Vagina (tissue), 2 donors: ENCODE data around the gene SOX9.

ENCODE experiments used
- POLR2A ChIP-seq, 2 donors: fragments of 450-650 bp; IDR thresholded peaks; one replicate each; pipeline ENCODE4 v1.6.1; 2017; ENCODE audit warnings: antibody characterized with exemption in 2 of 2, mild to moderate bottlenecking in 2 of 2, moderate library complexity in 2 of 2
- POLR2AphosphoS5 ChIP-seq, 2 donors: sonication (generic); formaldehyde crosslinking; IDR thresholded peaks; one replicate each; pipeline ENCODE4 v1.9.0; 2017; ENCODE audit warnings: antibody characterized with exemption in 2 of 2, mild to moderate bottlenecking in 2 of 2, low read depth in 1 of 2; ENCODE audit not compliant: insufficient read depth in 1 of 2
- TF ChIP-seq, protein P1 (sequence below), 3 experiments: fragments of 450-650 bp in 2 of 3; fragments of 200-600 bp in 1 of 3; sonication (generic) in 1 of 3; IDR thresholded peaks; one replicate each; pipeline ENCODE4 v1.5.1; 2017 to 2019; ENCODE audit warnings: antibody characterized with exemption in 3 of 3, mild to moderate bottlenecking in 2 of 3, moderate library complexity in 2 of 3

DNA sequence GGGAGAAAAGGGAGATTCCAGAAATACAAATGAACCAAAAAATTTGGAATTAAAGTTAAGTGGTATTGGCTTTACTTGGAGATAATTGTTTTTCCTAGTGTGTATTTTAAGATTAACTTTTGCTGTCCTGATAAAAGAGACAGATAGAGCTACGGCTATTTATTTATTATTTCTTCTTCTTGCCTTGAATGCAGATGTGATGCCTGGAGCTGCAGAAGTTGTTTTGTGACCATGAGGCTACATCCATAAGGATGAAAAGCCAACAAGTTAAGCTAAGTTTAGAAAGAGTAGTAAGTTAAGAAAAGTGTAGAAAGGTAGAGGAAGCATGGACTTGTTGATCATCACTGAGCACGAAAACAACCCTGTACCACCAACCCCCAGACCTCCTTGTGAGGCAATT lies 41.7 kb downstream of the SOX9 start:
- TF ChIP-seq, protein P1, sequence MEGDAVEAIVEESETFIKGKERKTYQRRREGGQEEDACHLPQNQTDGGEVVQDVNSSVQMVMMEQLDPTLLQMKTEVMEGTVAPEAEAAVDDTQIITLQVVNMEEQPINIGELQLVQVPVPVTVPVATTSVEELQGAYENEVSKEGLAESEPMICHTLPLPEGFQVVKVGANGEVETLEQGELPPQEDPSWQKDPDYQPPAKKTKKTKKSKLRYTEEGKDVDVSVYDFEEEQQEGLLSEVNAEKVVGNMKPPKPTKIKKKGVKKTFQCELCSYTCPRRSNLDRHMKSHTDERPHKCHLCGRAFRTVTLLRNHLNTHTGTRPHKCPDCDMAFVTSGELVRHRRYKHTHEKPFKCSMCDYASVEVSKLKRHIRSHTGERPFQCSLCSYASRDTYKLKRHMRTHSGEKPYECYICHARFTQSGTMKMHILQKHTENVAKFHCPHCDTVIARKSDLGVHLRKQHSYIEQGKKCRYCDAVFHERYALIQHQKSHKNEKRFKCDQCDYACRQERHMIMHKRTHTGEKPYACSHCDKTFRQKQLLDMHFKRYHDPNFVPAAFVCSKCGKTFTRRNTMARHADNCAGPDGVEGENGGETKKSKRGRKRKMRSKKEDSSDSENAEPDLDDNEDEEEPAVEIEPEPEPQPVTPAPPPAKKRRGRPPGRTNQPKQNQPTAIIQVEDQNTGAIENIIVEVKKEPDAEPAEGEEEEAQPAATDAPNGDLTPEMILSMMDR (IDR thresholded peaks at IDR 0.05) = no peak
- TF ChIP-seq POLR2A (IDR thresholded peaks at IDR 0.05) (no peak), POLR2AphosphoS5 (IDR thresholded peaks at IDR 0.05; ENCODE audit: insufficient read depth in 1 of 2, low read depth in 1 of 2) (no peak)
